SK-N-SH (cell line): ENCODE results near the gene TM7SF2. TPM values are rescaled to one million over a fixed set of nuclear protein-coding genes. Genes with fewer than 3 reads are reported as not detected.

ENCODE experiments used
- CHD2 ChIP-seq: fragments of 150-350 bp; IDR thresholded peaks from 2 replicates; pipeline ENCODE4 v1.6.1; 2018; ENCODE audit warnings: low read length; ENCODE audit not compliant: partially characterized antibody
- ELF1 ChIP-seq: IDR thresholded peaks from 2 replicates; pipeline ENCODE4 v1.4.0; 2012
- EZH2phosphoT487 ChIP-seq: fragments of 200-600 bp; sonication (generic); IDR thresholded peaks from 2 replicates; pipeline ENCODE4 v1.6.1; 2017; ENCODE audit warnings: low read depth, mixed run types, mild to moderate bottlenecking, antibody characterized with exemption, moderate library complexity, borderline replicate concordance
- FOSL2 ChIP-seq: IDR thresholded peaks from 2 replicates; pipeline ENCODE4 v1.4.0; 2012; ENCODE audit warnings: low read depth, mild to moderate bottlenecking, moderate library complexity, borderline replicate concordance
- FOXJ3 ChIP-seq: sonication (generic); formaldehyde crosslinking; IDR thresholded peaks from 2 replicates; pipeline ENCODE4 v1.5.1; 2020; ENCODE audit warnings: mild to moderate bottlenecking, missing genetic modification reagents
- FOXM1 ChIP-seq: IDR thresholded peaks from 2 replicates; pipeline ENCODE4 v1.4.0; 2012; ENCODE audit warnings: low read depth, mild to moderate bottlenecking
- GABPA ChIP-seq: IDR thresholded peaks from 2 replicates; pipeline ENCODE4 v1.4.0; 2012; ENCODE audit warnings: low read depth, mild to moderate bottlenecking
- JUND ChIP-seq: IDR thresholded peaks from 2 replicates; pipeline ENCODE4 v1.4.0; 2012
- MEF2A ChIP-seq: IDR thresholded peaks from 2 replicates; pipeline ENCODE4 v1.4.0; 2012; ENCODE audit warnings: low read depth, borderline replicate concordance
- MXI1 ChIP-seq: IDR thresholded peaks from 2 replicates; pipeline ENCODE4 v1.6.1; 2012; ENCODE audit warnings: mild to moderate bottlenecking, low read depth, low read length, improper control_type of control experiment
- NRF1 ChIP-seq: IDR thresholded peaks from 2 replicates; pipeline ENCODE4 v1.6.1; 2012; ENCODE audit warnings: low read depth, mild to moderate bottlenecking, low read length
- RAD21 ChIP-seq: IDR thresholded peaks from 2 replicates; pipeline ENCODE4 v1.6.1; 2012; ENCODE audit warnings: mild to moderate bottlenecking, low read length
- RCOR1 ChIP-seq: fragments of 150-350 bp; IDR thresholded peaks from 2 replicates; pipeline ENCODE4 v1.6.1; 2017; ENCODE audit warnings: antibody characterized with exemption, low read length
- RFX5 ChIP-seq: IDR thresholded peaks from 2 replicates; pipeline ENCODE4 v1.6.1; 2012; ENCODE audit warnings: mild to moderate bottlenecking, improper control_type of control experiment, low read length
- RXRA ChIP-seq: IDR thresholded peaks from 2 replicates; pipeline ENCODE4 v1.4.0; 2012; ENCODE audit warnings: low read depth, mild to moderate bottlenecking, borderline replicate concordance
- SIN3A ChIP-seq: IDR thresholded peaks from 2 replicates; pipeline ENCODE4 v1.6.1; 2012; ENCODE audit warnings: low read depth, mild to moderate bottlenecking, low read length, moderate library complexity, borderline replicate concordance
- SMC3 ChIP-seq: IDR thresholded peaks from 2 replicates; pipeline ENCODE4 v1.6.1; 2012; ENCODE audit warnings: low read depth, low read length, improper control_type of control experiment
- TAF1 ChIP-seq: IDR thresholded peaks from 2 replicates; pipeline ENCODE4 v1.6.1; 2012; ENCODE audit warnings: low read depth, mild to moderate bottlenecking, low read length, moderate library complexity, borderline replicate concordance
- TCF12 ChIP-seq: IDR thresholded peaks from 2 replicates; pipeline ENCODE4 v1.4.0; 2012
- YY1 ChIP-seq: IDR thresholded peaks from 2 replicates; pipeline ENCODE4 v1.4.0; 2012; ENCODE audit warnings: low read depth, mild to moderate bottlenecking
- polyA plus RNA-seq, 3 experiments: library from polyadenylated mRNA; depleted of rRNA; stranded (reverse); fragments of >200 nt; gene quantifications; 2 replicates each; pipeline ENCODE4 v1.2.3, GENCODE V29; 2012
- TF ChIP-seq, protein P1 (sequence below): IDR thresholded peaks from 2 replicates; pipeline ENCODE4 v1.4.0; 2012; ENCODE audit warnings: low read depth, borderline replicate concordance
- TF ChIP-seq, protein P2 (sequence below): fragments of 150-350 bp; IDR thresholded peaks from 2 replicates; pipeline ENCODE4 v1.6.1; 2016; ENCODE audit warnings: mild to moderate bottlenecking, low read depth, low read length
- TF ChIP-seq, protein P3 (sequence below): fragments of 150-350 bp; IDR thresholded peaks from 2 replicates; pipeline ENCODE4 v1.6.1; 2017; ENCODE audit warnings: antibody characterized with exemption, low read length, low read depth, borderline replicate concordance
- TF ChIP-seq, protein P4 (sequence below): IDR thresholded peaks from 2 replicates; pipeline ENCODE4 v1.4.0; 2012; ENCODE audit warnings: low read depth
- TF ChIP-seq, protein P5 (sequence below): IDR thresholded peaks from 2 replicates; pipeline ENCODE4 v1.4.0; 2012; ENCODE audit warnings: low read depth, borderline replicate concordance
- TF ChIP-seq, protein P6 (sequence below): IDR thresholded peaks from 2 replicates; pipeline ENCODE4; 2012

TM7SF2 gene
- polyA plus RNA-seq, 1 of the 3 experiments (the other 2 are of a cell fraction) = 87.8 TPM

GRCh38 chr11:65117206-65118096 lies 5.8 kb downstream of the TM7SF2 start, which contains the start of gene ZNHIT2 (continued):
- TF ChIP-seq EZH2phosphoT487 (no peak), MEF2A (no peak), GABPA (peak; percentile 96), SIN3A (peak; percentile 84; the same call in 1 of the 2 replicates), MXI1 (peak; percentile 86), ELF1 (peak; percentile 83), CHD2 (peak; percentile 92), RCOR1 (0 out of 2 replicates have a peak, but pooled peaks have one; percentile 51), RFX5 (no peak), TAF1 (peak; percentile 61; the same call in 1 of the 2 replicates), RAD21 (peak; percentile 84), NRF1 (peak; percentile 35; the same call in 1 of the 2 replicates), YY1 (no peak; the same call in 1 of the 2 replicates), FOXJ3 (CRISPR knock-in tag) (no peak), FOXM1 (peak; percentile 64; the same call in 1 of the 2 replicates), TCF12 (no peak), JUND (peak; percentile 7; the same call in 1 of the 2 replicates), FOSL2 (no peak), SMC3 (peak; percentile 54; the same call in 1 of the 2 replicates), RXRA (no peak)
- TF ChIP-seq, protein P1, sequence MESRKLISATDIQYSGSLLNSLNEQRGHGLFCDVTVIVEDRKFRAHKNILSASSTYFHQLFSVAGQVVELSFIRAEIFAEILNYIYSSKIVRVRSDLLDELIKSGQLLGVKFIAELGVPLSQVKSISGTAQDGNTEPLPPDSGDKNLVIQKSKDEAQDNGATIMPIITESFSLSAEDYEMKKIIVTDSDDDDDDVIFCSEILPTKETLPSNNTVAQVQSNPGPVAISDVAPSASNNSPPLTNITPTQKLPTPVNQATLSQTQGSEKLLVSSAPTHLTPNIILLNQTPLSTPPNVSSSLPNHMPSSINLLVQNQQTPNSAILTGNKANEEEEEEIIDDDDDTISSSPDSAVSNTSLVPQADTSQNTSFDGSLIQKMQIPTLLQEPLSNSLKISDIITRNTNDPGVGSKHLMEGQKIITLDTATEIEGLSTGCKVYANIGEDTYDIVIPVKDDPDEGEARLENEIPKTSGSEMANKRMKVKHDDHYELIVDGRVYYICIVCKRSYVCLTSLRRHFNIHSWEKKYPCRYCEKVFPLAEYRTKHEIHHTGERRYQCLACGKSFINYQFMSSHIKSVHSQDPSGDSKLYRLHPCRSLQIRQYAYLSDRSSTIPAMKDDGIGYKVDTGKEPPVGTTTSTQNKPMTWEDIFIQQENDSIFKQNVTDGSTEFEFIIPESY = no peak
- TF ChIP-seq, protein P2, sequence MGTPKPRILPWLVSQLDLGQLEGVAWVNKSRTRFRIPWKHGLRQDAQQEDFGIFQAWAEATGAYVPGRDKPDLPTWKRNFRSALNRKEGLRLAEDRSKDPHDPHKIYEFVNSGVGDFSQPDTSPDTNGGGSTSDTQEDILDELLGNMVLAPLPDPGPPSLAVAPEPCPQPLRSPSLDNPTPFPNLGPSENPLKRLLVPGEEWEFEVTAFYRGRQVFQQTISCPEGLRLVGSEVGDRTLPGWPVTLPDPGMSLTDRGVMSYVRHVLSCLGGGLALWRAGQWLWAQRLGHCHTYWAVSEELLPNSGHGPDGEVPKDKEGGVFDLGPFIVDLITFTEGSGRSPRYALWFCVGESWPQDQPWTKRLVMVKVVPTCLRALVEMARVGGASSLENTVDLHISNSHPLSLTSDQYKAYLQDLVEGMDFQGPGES = no peak
- TF ChIP-seq, protein P3, sequence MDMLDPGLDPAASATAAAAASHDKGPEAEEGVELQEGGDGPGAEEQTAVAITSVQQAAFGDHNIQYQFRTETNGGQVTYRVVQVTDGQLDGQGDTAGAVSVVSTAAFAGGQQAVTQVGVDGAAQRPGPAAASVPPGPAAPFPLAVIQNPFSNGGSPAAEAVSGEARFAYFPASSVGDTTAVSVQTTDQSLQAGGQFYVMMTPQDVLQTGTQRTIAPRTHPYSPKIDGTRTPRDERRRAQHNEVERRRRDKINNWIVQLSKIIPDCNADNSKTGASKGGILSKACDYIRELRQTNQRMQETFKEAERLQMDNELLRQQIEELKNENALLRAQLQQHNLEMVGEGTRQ = no peak
- TF ChIP-seq, protein P4, sequence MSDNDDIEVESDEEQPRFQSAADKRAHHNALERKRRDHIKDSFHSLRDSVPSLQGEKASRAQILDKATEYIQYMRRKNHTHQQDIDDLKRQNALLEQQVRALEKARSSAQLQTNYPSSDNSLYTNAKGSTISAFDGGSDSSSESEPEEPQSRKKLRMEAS = peak; percentile 77
- TF ChIP-seq, protein P5, sequence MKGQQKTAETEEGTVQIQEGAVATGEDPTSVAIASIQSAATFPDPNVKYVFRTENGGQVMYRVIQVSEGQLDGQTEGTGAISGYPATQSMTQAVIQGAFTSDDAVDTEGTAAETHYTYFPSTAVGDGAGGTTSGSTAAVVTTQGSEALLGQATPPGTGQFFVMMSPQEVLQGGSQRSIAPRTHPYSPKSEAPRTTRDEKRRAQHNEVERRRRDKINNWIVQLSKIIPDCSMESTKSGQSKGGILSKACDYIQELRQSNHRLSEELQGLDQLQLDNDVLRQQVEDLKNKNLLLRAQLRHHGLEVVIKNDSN = no peak; the same call in 1 of the 2 replicates
- TF ChIP-seq, protein P6, sequence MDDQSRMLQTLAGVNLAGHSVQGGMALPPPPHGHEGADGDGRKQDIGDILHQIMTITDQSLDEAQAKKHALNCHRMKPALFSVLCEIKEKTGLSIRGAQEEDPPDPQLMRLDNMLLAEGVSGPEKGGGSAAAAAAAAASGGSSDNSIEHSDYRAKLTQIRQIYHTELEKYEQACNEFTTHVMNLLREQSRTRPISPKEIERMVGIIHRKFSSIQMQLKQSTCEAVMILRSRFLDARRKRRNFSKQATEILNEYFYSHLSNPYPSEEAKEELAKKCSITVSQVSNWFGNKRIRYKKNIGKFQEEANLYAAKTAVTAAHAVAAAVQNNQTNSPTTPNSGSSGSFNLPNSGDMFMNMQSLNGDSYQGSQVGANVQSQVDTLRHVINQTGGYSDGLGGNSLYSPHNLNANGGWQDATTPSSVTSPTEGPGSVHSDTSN = peak; percentile 48
